ENCODE data around the gene GNPTAB.
"Not testable (repeated sequence)": the region's sequence is repeated elsewhere in the genome, so short reads cannot be mapped to it uniquely, and the experiment has no call there.

Gene GNPTAB

GRCh38 chr12:101830367-101831325 is at the start of gene GNPTAB:
Gene GNPTAB, minus strand, starts transcription at chr12:101830959. Its CDS starts 284 bp downstream, at chr12:101830675.
- peak; percentile 94 for DNase-seq

GRCh38 chr12:101878243-101878821 is 47.6 kb upstream of the GNPTAB start:
- DNase-seq, result no peak

- DNase-seq, result no peak
Observed at GRCh38 chr12:101877806-101878242, 47.1 kb upstream of the GNPTAB start.

GRCh38 chr12:101876861-101877805 is 46.4 kb upstream of the GNPTAB start, which contains the start of gene DRAM1:
Gene DRAM1, plus strand, starts transcription at chr12:101877580. Its CDS starts 210 bp downstream, at chr12:101877790.
- DNase-seq, result peak; percentile 50

- no peak for DNase-seq
Observed at GRCh38 chr12:101876322-101876860, 45.6 kb upstream of the GNPTAB start.

- DNase-seq, result no peak
Observed at GRCh38 chr12:101875162-101875561, 44.4 kb upstream of the GNPTAB start.

- no peak for DNase-seq
Observed at GRCh38 chr12:101870925-101871324, 40.2 kb upstream of the GNPTAB start.

GRCh38 chr12:101867619-101868018 is 36.9 kb upstream of the GNPTAB start:
- not testable (repeated sequence) for DNase-seq

GRCh38 chr12:101866615-101867373 is 36.0 kb upstream of the GNPTAB start:
- no peak for DNase-seq

GRCh38 chr12:101863981-101864380 is 33.2 kb upstream of the GNPTAB start:
- DNase-seq, result no peak

- no peak for DNase-seq
Observed at GRCh38 chr12:101862245-101862644, 31.5 kb upstream of the GNPTAB start.

- DNase-seq, result not testable (repeated sequence)
Observed at GRCh38 chr12:101861688-101862087, 30.9 kb upstream of the GNPTAB start.

- no peak for DNase-seq
Observed at GRCh38 chr12:101859664-101860607, 29.2 kb upstream of the GNPTAB start.

GRCh38 chr12:101858361-101858760 is 27.6 kb upstream of the GNPTAB start:
- DNase-seq, result no peak

GRCh38 chr12:101857043-101857558 is 26.3 kb upstream of the GNPTAB start:
- no peak for DNase-seq

- not testable (repeated sequence) for DNase-seq
Observed at GRCh38 chr12:101856614-101857013, 25.9 kb upstream of the GNPTAB start.

- DNase-seq, result no peak
Observed at GRCh38 chr12:101855976-101856375, 25.2 kb upstream of the GNPTAB start.

GRCh38 chr12:101855364-101855884 is 24.7 kb upstream of the GNPTAB start:
- no peak for DNase-seq

GRCh38 chr12:101854747-101855146 is 24.0 kb upstream of the GNPTAB start:
- DNase-seq, result no peak

- no peak for DNase-seq
Observed at GRCh38 chr12:101852998-101853397, 22.2 kb upstream of the GNPTAB start.
